H9 (cell line): ENCODE measurements around the gene OCRL. TPM values are rescaled to one million over a fixed set of nuclear protein-coding genes. Genes with fewer than 3 reads are reported as not detected.

Experiments used
- DNase-seq: peaks from one replicate; pipeline ENCODE4 v3.0.0-alpha.2; 2017
- H2AFZ ChIP-seq: one replicate; pipeline ENCODE4 v1.6.1; 2013; ENCODE audit warnings: mild to moderate bottlenecking, low read length, control low read depth, moderate library complexity
- H2AK5ac ChIP-seq: 2 replicates; pipeline ENCODE4 v1.6.1; 2013; ENCODE audit warnings: low read length, control low read depth, mixed read lengths; ENCODE audit not compliant: insufficient read length
- H2BK120ac ChIP-seq: one replicate; pipeline ENCODE4 v1.6.1; 2013; ENCODE audit warnings: low read depth, mild to moderate bottlenecking, low read length, control low read depth, inconsistent platforms; ENCODE audit not compliant: poor library complexity, severe bottlenecking
- H2BK12ac ChIP-seq: 2 replicates; pipeline ENCODE4 v1.6.1; 2013; ENCODE audit warnings: low read length, control low read depth, mixed read lengths, low read depth; ENCODE audit not compliant: insufficient read length
- H2BK15ac ChIP-seq: 2 replicates; pipeline ENCODE4 v1.6.1; 2013; ENCODE audit warnings: low read depth, low read length, control low read depth
- H2BK20ac ChIP-seq: one replicate; pipeline ENCODE4 v1.6.1; 2013; ENCODE audit warnings: low read depth, mild to moderate bottlenecking, low read length, control low read depth, inconsistent platforms; ENCODE audit not compliant: poor library complexity, severe bottlenecking
- H2BK5ac ChIP-seq: 2 replicates; pipeline ENCODE4 v1.6.1; 2013; ENCODE audit warnings: low read length, control low read depth, mixed read lengths; ENCODE audit not compliant: insufficient read length
- H3K14ac ChIP-seq: 2 replicates; pipeline ENCODE4 v1.6.1; 2013; ENCODE audit warnings: low read length, control low read depth; ENCODE audit not compliant: insufficient read depth
- H3K18ac ChIP-seq: 2 replicates; pipeline ENCODE4 v1.6.1; 2013; ENCODE audit warnings: low read depth, mild to moderate bottlenecking, mixed read lengths, low read length, control low read depth; ENCODE audit not compliant: insufficient read length
- H3K23ac ChIP-seq: 2 replicates; pipeline ENCODE4 v1.6.1; 2013; ENCODE audit warnings: low read length, control low read depth, mixed read lengths, low read depth; ENCODE audit not compliant: insufficient read length
- H3K23me2 ChIP-seq: 2 replicates; pipeline ENCODE4 v1.6.1; 2013; ENCODE audit warnings: low read depth, mild to moderate bottlenecking, mixed read lengths, low read length, control low read depth; ENCODE audit not compliant: insufficient read length, poor library complexity, severe bottlenecking
- H3K27ac ChIP-seq: 2 replicates; pipeline ENCODE4 v1.5.1; 2013; ENCODE audit warnings: low read length, control low read depth, mixed read lengths, low read depth; ENCODE audit not compliant: insufficient read length
- H3K27me3 ChIP-seq: 2 replicates; pipeline ENCODE4 v1.6.1; 2013; ENCODE audit warnings: low read length, control low read depth, inconsistent platforms; ENCODE audit not compliant: insufficient read depth
- H3K4ac ChIP-seq: 2 replicates; pipeline ENCODE4 v1.6.1; 2013; ENCODE audit warnings: low read depth, mild to moderate bottlenecking, control low read depth, inconsistent platforms, low read length, moderate library complexity
- H3K4me1 ChIP-seq: 2 replicates; pipeline ENCODE4 v1.6.1; 2013; ENCODE audit warnings: low read length, control low read depth, inconsistent platforms; ENCODE audit not compliant: insufficient read depth
- H3K4me2 ChIP-seq: 2 replicates; pipeline ENCODE4 v1.6.1; 2013; ENCODE audit warnings: low read length, control low read depth, mixed read lengths; ENCODE audit not compliant: insufficient read length, insufficient read depth
- H3K56ac ChIP-seq: 2 replicates; pipeline ENCODE4 v1.6.1; 2013; ENCODE audit warnings: low read depth, mild to moderate bottlenecking, mixed read lengths, low read length, control low read depth; ENCODE audit not compliant: insufficient read length
- H3K79me1 ChIP-seq: 2 replicates; pipeline ENCODE4 v1.6.1; 2013; ENCODE audit warnings: low read depth, mild to moderate bottlenecking, moderate library complexity, low read length, control low read depth, inconsistent platforms; ENCODE audit not compliant: insufficient read depth, poor library complexity, severe bottlenecking
- H3K79me2 ChIP-seq: 2 replicates; pipeline ENCODE4 v1.6.1; 2013; ENCODE audit warnings: low read length, control low read depth, inconsistent platforms; ENCODE audit not compliant: insufficient read depth
- H3K9ac ChIP-seq: 2 replicates; pipeline ENCODE4 v1.6.1; 2013; ENCODE audit warnings: low read length, control low read depth, mixed read lengths; ENCODE audit not compliant: insufficient read length; ENCODE audit errors: extremely low read depth
- H3K9me3 ChIP-seq: one replicate; pipeline ENCODE4 v1.6.1; 2013; ENCODE audit warnings: low read depth, low read length, inconsistent platforms; ENCODE audit not compliant: control insufficient read depth
- H3T11ph ChIP-seq: one replicate; pipeline ENCODE4 v1.6.1; 2013; ENCODE audit warnings: mild to moderate bottlenecking, low read length, control low read depth, inconsistent platforms
- H4K20me1 ChIP-seq: one replicate; pipeline ENCODE4 v1.6.1; 2013; ENCODE audit not compliant: control insufficient read depth, insufficient read length, insufficient read depth
- H4K5ac ChIP-seq: 2 replicates; pipeline ENCODE4 v1.6.1; 2013; ENCODE audit warnings: low read depth, mild to moderate bottlenecking, mixed read lengths, low read length, control low read depth; ENCODE audit not compliant: insufficient read length
- H4K8ac ChIP-seq: replicated peaks from 2 replicates; pipeline ENCODE4 v1.6.1; 2013; ENCODE audit warnings: low read length, control low read depth, mixed read lengths, low read depth; ENCODE audit not compliant: insufficient read length
- H4K91ac ChIP-seq: 2 replicates; pipeline ENCODE4 v1.6.1; 2013; ENCODE audit warnings: low read depth, mild to moderate bottlenecking, moderate library complexity, mixed read lengths, low read length, control low read depth; ENCODE audit not compliant: insufficient read length
- H3K27ac Mint-ChIP-seq, 3 experiments: 2 replicates in 2 of 3; 3 replicates in 1 of 3; pipeline ENCODE4 v1.8.0; 2020 to 2021; ENCODE audit warnings: mixed read lengths in 3 of 3, mild to moderate bottlenecking in 1 of 3, moderate library complexity in 1 of 3
- H3K27me3 Mint-ChIP-seq: 2 replicates; pipeline ENCODE4 v1.8.0; 2021; ENCODE audit warnings: low read depth, mild to moderate bottlenecking, moderate library complexity, mixed read lengths
- H3K36me3 Mint-ChIP-seq, 3 experiments: 2 replicates in 2 of 3; 3 replicates in 1 of 3; pipeline ENCODE4 v1.8.0; 2020 to 2021; ENCODE audit warnings: low read depth in 3 of 3, mixed read lengths in 3 of 3; ENCODE audit not compliant: insufficient read depth in 1 of 3
- H3K4me1 Mint-ChIP-seq, 2 experiments: 2 replicates each; pipeline ENCODE4 v1.8.0; 2020; ENCODE audit warnings: mixed read lengths in 2 of 2
- H3K4me3 Mint-ChIP-seq, 2 experiments: 2 replicates in 1 of 2; 3 replicates in 1 of 2; pipeline ENCODE4 v1.8.0; 2020 to 2021; ENCODE audit warnings: mild to moderate bottlenecking in 2 of 2, mixed read lengths in 2 of 2, moderate library complexity in 1 of 2
- H3K9me3 Mint-ChIP-seq, 2 experiments: 2 replicates in 1 of 2; 3 replicates in 1 of 2; pipeline ENCODE4 v1.8.0; 2020; ENCODE audit warnings: mild to moderate bottlenecking in 2 of 2, mixed read lengths in 2 of 2, moderate library complexity in 1 of 2
- WGBS: extraction: QIAGEN DNeasy Blood & Tissue Kit; methylation state at CpG from one replicate; pipeline ENCODE4 v1.1.7; 2013; ENCODE audit warnings: missing lambda C conversion rate, low lambda C conversion rate, mixed read lengths; ENCODE audit not compliant: insufficient read length; ENCODE audit errors: extremely low coverage; 5-methylcytosine and 5-hydroxymethylcytosine counted together
- total RNA-seq: library from RNA; stranded (reverse); gene quantifications from 2 replicates; pipeline ENCODE4 v1.2.1, GENCODE V29; 2021
- TF ChIP-seq, protein P1 (sequence below): fragments of 200-600 bp; sonication (generic); conservative IDR thresholded peaks from 3 replicates; pipeline ENCODE4 v1.8.0; 2021; ENCODE audit warnings: antibody characterized with exemption, mild to moderate bottlenecking

Gene OCRL
- total RNA-seq, 1 experiment from 2014 or later = 31.4 TPM

DNA sequence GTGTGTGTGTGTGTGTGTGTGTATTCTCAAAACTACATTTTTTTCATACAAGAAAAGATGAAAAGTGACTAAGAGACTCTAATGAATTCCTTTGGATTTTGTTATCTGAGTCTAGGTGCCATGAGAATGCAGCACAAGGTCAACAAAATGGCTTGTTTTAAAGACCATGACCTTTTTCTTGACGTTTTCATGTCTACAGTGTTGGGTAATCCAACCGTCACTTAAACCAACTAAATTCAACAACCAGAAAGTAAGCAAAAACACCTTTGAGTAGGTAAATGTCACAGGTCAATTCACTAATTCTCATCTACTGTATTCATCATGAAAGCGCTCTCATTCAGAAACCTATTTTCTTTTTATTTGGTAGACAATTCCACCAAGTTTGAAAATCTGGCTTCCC lies 19.9 kb upstream of the OCRL start:
- Histone ChIP-seq H4K91ac (no peak overlapping the region), H3K23ac (no peak overlapping the region), H2BK5ac (no peak overlapping the region), H3K27me3 (no peaks in the 10 kb centered on the region), H3K27ac (no peak overlapping the region), H3K9me3 (no peaks in the 10 kb centered on the region), H3K4me2 (no peak overlapping the region), H2BK12ac (no peak overlapping the region), H2BK20ac (no peak overlapping the region), H3K9ac (no peak overlapping the region), H2BK120ac (no peak overlapping the region), H4K5ac (no peak overlapping the region), H3K14ac (no peak overlapping the region), H3K4me1 (no peaks in the 10 kb centered on the region), H2AFZ (no peak overlapping the region), H3T11ph (no peak overlapping the region), H3K23me2 (no peaks in the 10 kb centered on the region), H2AK5ac (no peak overlapping the region), H3K4ac (no peak overlapping the region), H3K79me1 (no peaks in the 10 kb centered on the region), H3K56ac (no peak overlapping the region), H4K20me1 (no peaks in the 10 kb centered on the region), H4K8ac (no peak overlapping the region), H3K79me2 (peaks cover 9% of the 10 kb centered on the region; the same call in 1 of the 2 replicates), H3K18ac (no peak overlapping the region), H2BK15ac (no peak overlapping the region)
- no peak overlapping the region for H3K27ac Mint-ChIP-seq
- H3K9me3 Mint-ChIP-seq = no peaks in the 10 kb centered on the region
- H3K27me3 Mint-ChIP-seq = peaks cover 2% of the 10 kb centered on the region; the same call in 1 of the 2 replicates
- TF ChIP-seq, protein P1, sequence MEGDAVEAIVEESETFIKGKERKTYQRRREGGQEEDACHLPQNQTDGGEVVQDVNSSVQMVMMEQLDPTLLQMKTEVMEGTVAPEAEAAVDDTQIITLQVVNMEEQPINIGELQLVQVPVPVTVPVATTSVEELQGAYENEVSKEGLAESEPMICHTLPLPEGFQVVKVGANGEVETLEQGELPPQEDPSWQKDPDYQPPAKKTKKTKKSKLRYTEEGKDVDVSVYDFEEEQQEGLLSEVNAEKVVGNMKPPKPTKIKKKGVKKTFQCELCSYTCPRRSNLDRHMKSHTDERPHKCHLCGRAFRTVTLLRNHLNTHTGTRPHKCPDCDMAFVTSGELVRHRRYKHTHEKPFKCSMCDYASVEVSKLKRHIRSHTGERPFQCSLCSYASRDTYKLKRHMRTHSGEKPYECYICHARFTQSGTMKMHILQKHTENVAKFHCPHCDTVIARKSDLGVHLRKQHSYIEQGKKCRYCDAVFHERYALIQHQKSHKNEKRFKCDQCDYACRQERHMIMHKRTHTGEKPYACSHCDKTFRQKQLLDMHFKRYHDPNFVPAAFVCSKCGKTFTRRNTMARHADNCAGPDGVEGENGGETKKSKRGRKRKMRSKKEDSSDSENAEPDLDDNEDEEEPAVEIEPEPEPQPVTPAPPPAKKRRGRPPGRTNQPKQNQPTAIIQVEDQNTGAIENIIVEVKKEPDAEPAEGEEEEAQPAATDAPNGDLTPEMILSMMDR = no peak
- no CpG with 5 or more reads among the region's 3 CpGs for WGBS
- no peak overlapping the region for H3K4me3 Mint-ChIP-seq
- DNase-seq = no peak
- peaks cover 17 to 27% of the 10 kb centered on the region in 2 experiments for H3K4me1 Mint-ChIP-seq
- peaks cover 7 to 10% (median 9%) of the 10 kb centered on the region in 3 experiments for H3K36me3 Mint-ChIP-seq
